ENCODE measurements around the gene CDC42BPB. TPM values are rescaled to one million over a fixed set of nuclear protein-coding genes. Genes with fewer than 3 reads are reported as not detected.

The CDC42BPB gene
- total and polyA plus RNA-seq, 2 donors (not counting 1 experiment from before 2014, with no cell fraction given): 44.8 to 98.3 TPM

DNA sequence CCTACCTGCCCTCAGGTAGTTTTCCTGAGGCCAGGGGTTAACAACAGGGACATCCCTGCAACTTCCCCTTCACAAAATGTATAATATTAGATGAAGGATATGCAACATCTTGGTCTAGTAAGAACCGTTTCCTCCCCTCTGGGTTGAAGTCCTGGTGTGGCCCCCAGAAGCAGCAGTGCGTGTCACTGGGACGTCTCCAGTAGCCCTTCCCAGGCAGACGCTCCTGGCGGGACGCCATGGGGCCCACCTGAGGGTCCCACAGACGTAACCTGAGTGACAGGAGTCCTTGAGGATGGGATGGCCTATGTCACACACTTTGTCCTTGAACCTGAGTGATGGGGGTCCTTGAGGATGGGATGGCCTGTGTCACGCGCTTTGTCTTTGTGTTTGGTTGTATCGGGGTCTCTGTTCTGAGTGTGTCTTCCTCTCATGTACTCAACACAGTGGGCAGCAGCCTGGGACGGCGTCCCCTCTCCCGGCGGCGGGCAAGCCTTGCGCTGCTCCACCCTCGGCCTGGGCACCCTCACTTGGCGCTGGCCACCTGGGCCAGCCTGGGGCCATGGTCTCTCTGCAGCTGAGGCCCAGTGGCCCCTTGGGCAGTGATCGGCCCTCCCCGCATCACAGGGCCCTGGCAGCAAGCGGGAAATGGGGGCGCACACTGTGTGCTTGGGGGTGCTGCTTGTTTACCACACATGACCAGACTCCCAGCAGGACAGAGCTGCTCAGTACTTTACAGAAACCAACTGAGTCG, 149.2 kb downstream of the CDC42BPB start:
- no peak for DNase-seq (ENCODE audit: low read depth in 2 of 2)
- no peaks in the 10 kb centered on the region for H3K79me2 ChIP-seq (ENCODE audit: control insufficient read depth, insufficient read depth, low read length)
- TF ChIP-seq EZH2 (IDR thresholded peaks at IDR 0.05; ENCODE audit: low read length, missing control alignments): no peak
- TF ChIP-seq, protein P1, sequence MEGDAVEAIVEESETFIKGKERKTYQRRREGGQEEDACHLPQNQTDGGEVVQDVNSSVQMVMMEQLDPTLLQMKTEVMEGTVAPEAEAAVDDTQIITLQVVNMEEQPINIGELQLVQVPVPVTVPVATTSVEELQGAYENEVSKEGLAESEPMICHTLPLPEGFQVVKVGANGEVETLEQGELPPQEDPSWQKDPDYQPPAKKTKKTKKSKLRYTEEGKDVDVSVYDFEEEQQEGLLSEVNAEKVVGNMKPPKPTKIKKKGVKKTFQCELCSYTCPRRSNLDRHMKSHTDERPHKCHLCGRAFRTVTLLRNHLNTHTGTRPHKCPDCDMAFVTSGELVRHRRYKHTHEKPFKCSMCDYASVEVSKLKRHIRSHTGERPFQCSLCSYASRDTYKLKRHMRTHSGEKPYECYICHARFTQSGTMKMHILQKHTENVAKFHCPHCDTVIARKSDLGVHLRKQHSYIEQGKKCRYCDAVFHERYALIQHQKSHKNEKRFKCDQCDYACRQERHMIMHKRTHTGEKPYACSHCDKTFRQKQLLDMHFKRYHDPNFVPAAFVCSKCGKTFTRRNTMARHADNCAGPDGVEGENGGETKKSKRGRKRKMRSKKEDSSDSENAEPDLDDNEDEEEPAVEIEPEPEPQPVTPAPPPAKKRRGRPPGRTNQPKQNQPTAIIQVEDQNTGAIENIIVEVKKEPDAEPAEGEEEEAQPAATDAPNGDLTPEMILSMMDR (conservative IDR thresholded peaks at IDR 0.05 in 1 of 2, IDR thresholded peaks at IDR 0.05 in 1 of 2; ENCODE audit: low read depth in 1 of 2, low read length in 2 of 2): no peak
- peaks cover 3% of the 10 kb centered on the region for H3K36me3 ChIP-seq (ENCODE audit: control insufficient read depth, insufficient read depth, low read length)
- no peak overlapping the region for H3K27ac ChIP-seq (ENCODE audit: insufficient read depth, low read length)
- no peaks in the 10 kb centered on the region for H3K4me1 ChIP-seq (ENCODE audit: control insufficient read depth, extremely low read depth, insufficient read depth, low read length)
- H3K4me3 ChIP-seq (replicated peaks in 1 of 4; ENCODE audit: control extremely low read depth in 1 of 4, insufficient read depth in 1 of 4, low read depth in 3 of 4, low read length in 4 of 4): no peak overlapping the region
- no peaks in the 10 kb centered on the region for H3K27me3 ChIP-seq (ENCODE audit: control insufficient read depth, insufficient read depth, low read length)
- no peak overlapping the region for H2AFZ ChIP-seq (ENCODE audit: low read length)
- no peak overlapping the region for H3K4me2 ChIP-seq (ENCODE audit: extremely low read depth, insufficient read depth, low read length)
- no peaks in the 10 kb centered on the region for H4K20me1 ChIP-seq (ENCODE audit: control insufficient read depth, extremely low read depth, insufficient read depth, low read length)
- H3K9ac ChIP-seq (ENCODE audit: insufficient read depth, low read length): no peak overlapping the region
- no peaks in the 10 kb centered on the region for H3K9me3 ChIP-seq (ENCODE audit: control insufficient read depth, insufficient read depth, low read depth, low read length)

DNA sequence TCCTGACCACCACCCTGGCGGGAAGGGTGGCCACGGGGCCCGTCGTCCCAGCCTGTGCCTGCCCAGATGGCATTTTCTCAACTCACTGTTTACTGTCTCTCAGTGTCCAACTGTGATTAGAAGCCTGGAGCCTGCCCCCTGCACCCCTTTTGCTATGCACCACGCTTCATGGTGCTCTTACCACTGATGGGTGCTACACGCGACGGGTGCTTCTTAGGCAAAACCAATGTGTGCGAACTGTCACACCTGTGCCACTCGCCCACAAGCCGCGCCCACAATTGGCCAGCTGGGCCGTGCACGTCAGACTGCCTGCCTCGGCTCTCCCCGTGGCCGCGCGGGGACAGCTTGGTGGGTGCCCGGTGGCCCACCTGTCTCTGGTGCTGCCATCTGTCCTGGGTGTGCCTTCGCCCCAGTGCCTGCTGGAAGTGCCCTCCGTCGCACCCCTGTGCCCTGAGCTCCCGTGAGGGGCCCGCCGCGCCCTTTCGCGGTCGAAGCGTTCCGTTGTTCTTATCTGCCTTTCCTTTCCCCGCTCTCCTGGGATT, 150.0 kb downstream of the CDC42BPB start:
- DNase-seq (ENCODE audit: low read depth in 2 of 2): no peak

DNA sequence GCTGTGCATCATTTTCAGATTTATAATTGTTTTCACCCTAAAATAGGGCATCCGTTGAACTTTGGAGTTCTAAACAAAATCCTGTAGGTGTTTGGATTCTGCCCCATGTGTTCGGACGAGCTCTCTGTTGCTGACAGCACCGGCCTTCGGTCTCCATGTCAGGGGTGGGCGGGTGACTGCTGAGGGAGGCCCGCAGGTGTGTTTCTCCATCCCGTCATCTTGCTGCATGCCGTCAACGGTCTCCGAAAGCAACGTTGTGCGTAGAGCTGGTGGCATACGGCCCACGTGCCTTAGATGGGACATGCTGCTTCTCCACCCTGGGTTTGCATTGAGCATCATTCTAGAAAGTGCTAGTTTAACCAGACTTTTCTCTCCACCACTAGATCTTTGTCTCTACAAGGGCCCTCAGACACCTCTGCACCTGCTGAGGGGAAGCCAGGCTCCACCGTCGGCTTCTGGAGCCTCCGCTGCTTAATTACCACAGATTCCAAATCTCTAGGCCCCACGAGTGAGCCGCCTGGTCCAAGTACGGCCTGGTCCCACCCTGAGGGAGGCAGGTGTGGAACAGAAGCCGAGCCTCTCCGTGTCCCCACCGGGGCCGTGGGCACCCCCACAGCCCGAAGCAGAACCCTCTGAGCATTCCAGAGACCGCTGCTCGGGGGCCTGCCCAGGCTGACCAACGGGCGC, 150.6 kb downstream of the CDC42BPB start:
- no peaks in the 10 kb centered on the region for H3K9me3 ChIP-seq (ENCODE audit: control insufficient read depth, insufficient read depth, low read depth, low read length)
- H3K36me3 ChIP-seq (ENCODE audit: control insufficient read depth, insufficient read depth, low read length): peaks cover 3% of the 10 kb centered on the region
- no peak overlapping the region for H3K4me2 ChIP-seq (ENCODE audit: extremely low read depth, insufficient read depth, low read length)
- H3K79me2 ChIP-seq (ENCODE audit: control insufficient read depth, insufficient read depth, low read length): no peaks in the 10 kb centered on the region
- no peak overlapping the region for H2AFZ ChIP-seq (ENCODE audit: low read length)
- H3K4me3 ChIP-seq (replicated peaks in 1 of 4; ENCODE audit: control extremely low read depth in 1 of 4, insufficient read depth in 1 of 4, low read depth in 3 of 4, low read length in 4 of 4): no peak overlapping the region
- H4K20me1 ChIP-seq (ENCODE audit: control insufficient read depth, extremely low read depth, insufficient read depth, low read length): no peaks in the 10 kb centered on the region
- H3K27ac ChIP-seq (ENCODE audit: insufficient read depth, low read length): no peak overlapping the region
- H3K4me1 ChIP-seq (ENCODE audit: control insufficient read depth, extremely low read depth, insufficient read depth, low read length): no peaks in the 10 kb centered on the region
- no peak overlapping the region for H3K9ac ChIP-seq (ENCODE audit: insufficient read depth, low read length)
- no peak for DNase-seq (ENCODE audit: low read depth in 2 of 2)
- TF ChIP-seq, protein P1 (conservative IDR thresholded peaks at IDR 0.05 in 1 of 2, IDR thresholded peaks at IDR 0.05 in 1 of 2; ENCODE audit: low read depth in 1 of 2, low read length in 2 of 2): no peak
- TF ChIP-seq EZH2 (IDR thresholded peaks at IDR 0.05; ENCODE audit: low read length, missing control alignments): no peak
- no peaks in the 10 kb centered on the region for H3K27me3 ChIP-seq (ENCODE audit: control insufficient read depth, insufficient read depth, low read length)

More for the DNA sequence above, 150.0 kb downstream of the CDC42BPB start:
- H3K79me2 ChIP-seq (ENCODE audit: control insufficient read depth, insufficient read depth, low read length): no peaks in the 10 kb centered on the region
- no peaks in the 10 kb centered on the region for H3K27me3 ChIP-seq (ENCODE audit: control insufficient read depth, insufficient read depth, low read length)
- H3K9ac ChIP-seq (ENCODE audit: insufficient read depth, low read length): no peak overlapping the region
- H2AFZ ChIP-seq (ENCODE audit: low read length): no peak overlapping the region
- no peak overlapping the region for H3K4me2 ChIP-seq (ENCODE audit: extremely low read depth, insufficient read depth, low read length)
- no peak overlapping the region for H3K4me3 ChIP-seq (replicated peaks in 1 of 4; ENCODE audit: control extremely low read depth in 1 of 4, insufficient read depth in 1 of 4, low read depth in 3 of 4, low read length in 4 of 4)
- H3K27ac ChIP-seq (ENCODE audit: insufficient read depth, low read length): no peak overlapping the region
- H4K20me1 ChIP-seq (ENCODE audit: control insufficient read depth, extremely low read depth, insufficient read depth, low read length): no peaks in the 10 kb centered on the region
- H3K4me1 ChIP-seq (ENCODE audit: control insufficient read depth, extremely low read depth, insufficient read depth, low read length): no peaks in the 10 kb centered on the region
- H3K9me3 ChIP-seq (ENCODE audit: control insufficient read depth, insufficient read depth, low read depth, low read length): no peaks in the 10 kb centered on the region
- TF ChIP-seq EZH2 (IDR thresholded peaks at IDR 0.05; ENCODE audit: low read length, missing control alignments): no peak
- TF ChIP-seq, protein P1 (conservative IDR thresholded peaks at IDR 0.05 in 1 of 2, IDR thresholded peaks at IDR 0.05 in 1 of 2; ENCODE audit: low read depth in 1 of 2, low read length in 2 of 2): no peak
- H3K36me3 ChIP-seq (ENCODE audit: control insufficient read depth, insufficient read depth, low read length): peaks cover 3% of the 10 kb centered on the region

Data from fibroblast of lung (primary cell).